NB4 (cell line): ENCODE data around the gene FANCC.
"Not testable (repeated sequence)": the region's sequence is repeated elsewhere in the genome, so short reads cannot be mapped to it uniquely, and the experiment has no call there.

Source experiments
- DNase-seq: peaks from one replicate; pipeline ENCODE4 v3.0.0; 2010; ENCODE audit warnings: low read depth
- H3K4me3 ChIP-seq: one replicate; pipeline ENCODE4 v1.5.1; 2011; ENCODE audit warnings: mild to moderate bottlenecking, low read depth, low read length, moderate library complexity
- CTCF ChIP-seq: IDR thresholded peaks from one replicate; pipeline ENCODE4 v1.5.1; 2012; ENCODE audit warnings: low read depth, low read length
- MAX ChIP-seq: IDR thresholded peaks from 2 replicates; pipeline ENCODE4 v1.6.1; 2011; ENCODE audit warnings: low read depth, low read length
- MYC ChIP-seq: IDR thresholded peaks from 2 replicates; pipeline ENCODE4 v1.6.1; 2011; ENCODE audit warnings: low read depth, low read length
- POLR2A ChIP-seq: IDR thresholded peaks from 2 replicates; pipeline ENCODE4 v1.6.1; 2011; ENCODE audit warnings: mild to moderate bottlenecking; ENCODE audit not compliant: insufficient read length; ENCODE audit errors: extremely low read depth

FANCC gene

GRCh38 chr9:95224376-95225019, 93.0 kb downstream of the FANCC start:
- no peak for DNase-seq
- H3K4me3 ChIP-seq: no peak overlapping the region
- TF ChIP-seq MAX: no peak
- no peak for TF ChIP-seq MYC
- no peak for TF ChIP-seq CTCF

- not testable (repeated sequence) for DNase-seq, H3K4me3 ChIP-seq
Measured at GRCh38 chr9:95220352-95220751, 97.2 kb downstream of the FANCC start.

- H3K4me3 ChIP-seq: no peak overlapping the region
- no peak for DNase-seq
- TF ChIP-seq MYC: no peak
- no peak for TF ChIP-seq MAX
- TF ChIP-seq CTCF: no peak
- TF ChIP-seq POLR2A: no peak
Measured at GRCh38 chr9:95218773-95219172, 98.7 kb downstream of the FANCC start.

GRCh38 chr9:95217936-95218335, 99.6 kb downstream of the FANCC start:
- TF ChIP-seq MYC: no peak
- TF ChIP-seq POLR2A: no peak
- no peak for TF ChIP-seq CTCF
- no peak for TF ChIP-seq MAX
- peak; percentile 14 for DNase-seq
- no peak overlapping the region for H3K4me3 ChIP-seq

GRCh38 chr9:95215336-95215898, 102.1 kb downstream of the FANCC start:
- H3K4me3 ChIP-seq: no peak overlapping the region
- no peak for TF ChIP-seq POLR2A
- TF ChIP-seq CTCF: no peak
- no peak for TF ChIP-seq MYC
- no peak for DNase-seq

- no peak for DNase-seq
- H3K4me3 ChIP-seq: no peak overlapping the region
- TF ChIP-seq MYC (no peak), CTCF (no peak), MAX (no peak), POLR2A (no peak)
Measured at GRCh38 chr9:95213117-95213516, 104.4 kb downstream of the FANCC start.
